Gastroesophageal sphincter (tissue), 3 donors: ENCODE measurements around the gene TF.

Experiments used
- CTCF ChIP-seq, 4 experiments: fragments of 200-600 bp in 2 of 4; fragments of 450-650 bp in 2 of 4; sonication (generic) in 1 of 4; IDR thresholded peaks; one replicate each; pipeline ENCODE4 v1.5.1; 2017 to 2019; ENCODE audit warnings: antibody characterized with exemption in 4 of 4, mild to moderate bottlenecking in 2 of 4, moderate library complexity in 2 of 4
- POLR2A ChIP-seq, 2 donors: fragments of 450-650 bp; IDR thresholded peaks; one replicate each; pipeline ENCODE4 v1.6.1; 2017; ENCODE audit warnings: antibody characterized with exemption in 2 of 2, mild to moderate bottlenecking in 2 of 2, moderate library complexity in 1 of 2

- TF ChIP-seq CTCF (IDR thresholded peaks at IDR 0.05) (no peak), POLR2A (IDR thresholded peaks at IDR 0.05) (no peak)
Measured at GRCh38 chr3:133805384-133805701, 59.1 kb downstream of the TF start.
